Thyroid gland (tissue), 4 donors: Measurements from ENCODE around the gene PLXNA4. TPM values are rescaled to one million over a fixed set of nuclear protein-coding genes. Genes with fewer than 3 reads are reported as not detected.

Source experiments
- DNase-seq, 2 donors: peaks; one replicate each; pipeline ENCODE4 v3.0.0-alpha.2; 2019
- H3K27ac ChIP-seq, 3 donors: fragments of 200-600 bp; sonication (generic); 1 replicate in 2 of 3; 2 replicates in 1 of 3; pipeline ENCODE4 v1.5.1; 2016 to 2019; ENCODE audit warnings: mild to moderate bottlenecking in 1 of 3, moderate library complexity in 1 of 3
- H3K27me3 ChIP-seq: fragments of 200-600 bp; sonication (generic); one replicate; pipeline ENCODE4 v1.5.1; 2019
- H3K36me3 ChIP-seq, 2 donors: fragments of 200-600 bp; sonication (generic); one replicate each; pipeline ENCODE4 v1.5.1; 2016 to 2019
- H3K4me1 ChIP-seq, 2 donors: fragments of 200-600 bp; sonication (generic); one replicate each; pipeline ENCODE4 v1.5.1; 2017 to 2019
- H3K4me3 ChIP-seq, 3 donors: fragments of 200-600 bp; sonication (generic); replicated peaks in 1 of 3; 1 replicate in 2 of 3; 2 replicates in 1 of 3; pipeline ENCODE4 v1.5.1; 2016; ENCODE audit warnings: mild to moderate bottlenecking in 1 of 3
- H3K9me3 ChIP-seq: fragments of 200-600 bp; sonication (generic); one replicate; pipeline ENCODE4 v1.5.1; 2017
- CTCF ChIP-seq, 6 experiments: fragments of 200-600 bp in 3 of 6; fragments of 450-650 bp in 3 of 6; sonication (generic) in 3 of 6; IDR thresholded peaks; one replicate each; pipeline ENCODE4 v1.5.1; 2016 to 2019; ENCODE audit warnings: antibody characterized with exemption in 6 of 6, mild to moderate bottlenecking in 2 of 6, inconsistent platforms in 1 of 6, moderate library complexity in 1 of 6
- POLR2A ChIP-seq, 2 donors: fragments of 450-650 bp; IDR thresholded peaks; one replicate each; pipeline ENCODE4 v1.6.1; 2017; ENCODE audit warnings: antibody characterized with exemption in 2 of 2, mild to moderate bottlenecking in 2 of 2, moderate library complexity in 1 of 2
- WGBS, 2 donors: methylation state at CpG; one replicate each; pipeline ENCODE4 v1.1.5; 2017; 5-methylcytosine and 5-hydroxymethylcytosine counted together
- intact Hi-C: fragments of 100-400 bp; cut with DNase I; formaldehyde crosslinking; loops from one replicate; pipeline ENCODE4 v1.15.1; 2023
- total RNA-seq, 4 donors: library from RNA; depleted of rRNA; stranded (reverse); fragments of >200 nt; gene quantifications; one replicate each; pipeline ENCODE4 v1.2.3, GENCODE V29; 2016

PLXNA4 gene
- total RNA-seq, 4 donors from 2014 or later: 1.3 to 8.3 (median 2.4) TPM

- intact Hi-C loops: no loop called here
- no peak for DNase-seq
- no peaks in the 10 kb centered on the region for H3K27me3 ChIP-seq
- no peaks in the 10 kb centered on the region for H3K36me3 ChIP-seq
- no peaks in the 10 kb centered on the region for H3K9me3 ChIP-seq
- no peak overlapping the region for H3K27ac ChIP-seq
- H3K4me1 ChIP-seq: no peaks in the 10 kb centered on the region
- TF ChIP-seq POLR2A (IDR thresholded peaks at IDR 0.05): no peak
- TF ChIP-seq CTCF (IDR thresholded peaks at IDR 0.05): no peak
- H3K4me3 ChIP-seq: no peak overlapping the region
These were observed 386.4 kb downstream of the PLXNA4 start for GRCh38 chr7:132189881-132190280.

GRCh38 chr7:132187869-132188789 lies 388.1 kb downstream of the PLXNA4 start:
- intact Hi-C loops: no loop called here
- Histone ChIP-seq H3K4me1 (no peaks in the 10 kb centered on the region), H3K4me3 (no peak overlapping the region), H3K9me3 (no peaks in the 10 kb centered on the region), H3K27ac (no peak overlapping the region), H3K27me3 (no peaks in the 10 kb centered on the region), H3K36me3 (no peaks in the 10 kb centered on the region)
- WGBS, 2 donors: 49 to 57% methylated on average over 4 of the region's 4 CpGs
- no peak for DNase-seq
- TF ChIP-seq POLR2A (IDR thresholded peaks at IDR 0.05) (no peak), CTCF (IDR thresholded peaks at IDR 0.05) (no peak)

GRCh38 chr7:132187391-132187790 lies 388.9 kb downstream of the PLXNA4 start:
- Histone ChIP-seq H3K36me3 (no peaks in the 10 kb centered on the region), H3K27me3 (no peaks in the 10 kb centered on the region), H3K27ac (no peak overlapping the region), H3K4me1 (no peaks in the 10 kb centered on the region), H3K9me3 (no peaks in the 10 kb centered on the region), H3K4me3 (no peak overlapping the region)
- TF ChIP-seq POLR2A (IDR thresholded peaks at IDR 0.05) (no peak), CTCF (IDR thresholded peaks at IDR 0.05) (no peak)
- WGBS, 2 donors: 95 to 98% methylated on average over 6 of the region's 6 CpGs
- DNase-seq: no peak
- intact Hi-C loops: no loop called here

GRCh38 chr7:132185150-132185549 lies 391.1 kb downstream of the PLXNA4 start:
- DNase-seq: no peak
- TF ChIP-seq CTCF (IDR thresholded peaks at IDR 0.05) (no peak), POLR2A (IDR thresholded peaks at IDR 0.05) (no peak)
- H3K27ac ChIP-seq: no peak overlapping the region
- H3K27me3 ChIP-seq: no peaks in the 10 kb centered on the region
- H3K9me3 ChIP-seq: no peaks in the 10 kb centered on the region
- intact Hi-C loops: no loop called here
- no peaks in the 10 kb centered on the region for H3K36me3 ChIP-seq
- H3K4me1 ChIP-seq: no peaks in the 10 kb centered on the region
- H3K4me3 ChIP-seq: no peak overlapping the region
- 98 to 99% methylated on average over 7 of the region's 7 CpGs for WGBS, 2 donors

GRCh38 chr7:132183781-132184380 lies 392.4 kb downstream of the PLXNA4 start:
- no peaks in the 10 kb centered on the region for H3K27me3 ChIP-seq
- 84 to 85% methylated on average over 7 to 8 of the region's 8 CpGs for WGBS, 2 donors
- no peak for DNase-seq
- no peak overlapping the region for H3K4me3 ChIP-seq
- intact Hi-C loops: no loop called here
- H3K36me3 ChIP-seq: no peaks in the 10 kb centered on the region
- TF ChIP-seq CTCF (IDR thresholded peaks at IDR 0.05): no peak
- TF ChIP-seq POLR2A (IDR thresholded peaks at IDR 0.05): no peak
- no peaks in the 10 kb centered on the region for H3K4me1 ChIP-seq
- no peaks in the 10 kb centered on the region for H3K9me3 ChIP-seq
- no peak overlapping the region for H3K27ac ChIP-seq
